Endothelial cell of umbilical vein (primary cell): ENCODE data around the gene NCMAP. TPM values are rescaled to one million over a fixed set of nuclear protein-coding genes. Genes with fewer than 3 reads are reported as not detected.

Source experiments
- BruUV-seq: library from RNA; stranded (reverse); fragments of 400-500 nt; replicated peaks from 2 replicates; lab custom pipeline; 2021; lab: Mats Ljungman, UMichigan
- CTCF ChIA-PET: fragments of 300-600, 350-600 bp; sonication (Branson Sonifier 250); formaldehyde crosslinking; loops from one replicate; lab custom pipeline; 2021; ENCODE audit warnings: antibody characterized with exemption, inconsistent platforms; lab: Charles Lee
- POLR2A ChIA-PET: fragments of 300-600, 350-600 bp; sonication (Branson Sonifier 250); formaldehyde crosslinking; loops from one replicate; lab custom pipeline; 2021; ENCODE audit warnings: antibody characterized with exemption, inconsistent platforms; lab: Charles Lee
- DNase-seq: peaks from one replicate; pipeline ENCODE4 v3.0.0-alpha.2; 2011; ENCODE audit warnings: low read depth, low spot score
- FAIRE-seq: peaks from 2 replicates; lab custom pipeline; 2011; peaks lifted over from hg19 to GRCh38; lab: Jason Lieb, UNC
- H2AFZ ChIP-seq: 2 replicates; pipeline ENCODE4 v1.6.0; 2012; ENCODE audit warnings: low read depth, low read length, control low read depth, inconsistent platforms
- H3K27ac ChIP-seq: 2 replicates; pipeline ENCODE4 v1.5.1; 2011; ENCODE audit warnings: low read depth, mild to moderate bottlenecking, control low read depth, low read length, moderate library complexity; ENCODE audit not compliant: insufficient read depth
- H3K27me3 ChIP-seq, 2 experiments: 2 replicates each; pipeline versions ENCODE4 v1.6.0 to v1.6.1; 2011; ENCODE audit warnings: low read length in 2 of 2, mixed read lengths in 1 of 2; ENCODE audit not compliant: control insufficient read depth in 2 of 2, insufficient read depth in 2 of 2
- H3K36me3 ChIP-seq, 2 experiments: 2 replicates in 1 of 2; 3 replicates in 1 of 2; pipeline ENCODE4 v1.5.1; 2011; ENCODE audit warnings: low read length in 2 of 2, mild to moderate bottlenecking in 1 of 2, moderate library complexity in 1 of 2; ENCODE audit not compliant: control insufficient read depth in 2 of 2, insufficient read depth in 2 of 2; ENCODE audit errors: extremely low read depth in 1 of 2
- H3K4me1 ChIP-seq: 3 replicates; pipeline ENCODE4 v1.5.1; 2011; ENCODE audit warnings: mild to moderate bottlenecking, low read length; ENCODE audit not compliant: control insufficient read depth, insufficient read depth; ENCODE audit errors: extremely low read depth
- H3K4me2 ChIP-seq: 2 replicates; pipeline ENCODE4 v1.6.1; 2011; ENCODE audit warnings: low read length, control low read depth, mixed read lengths; ENCODE audit not compliant: insufficient read depth
- H3K4me3 ChIP-seq, 3 experiments: fragments of 200-600 bp in 1 of 3; sonication (generic), shearing (Covaris generic) in 1 of 3; replicated peaks in 1 of 3; 2 replicates each; pipeline ENCODE4 v1.5.1; 2011 to 2016; ENCODE audit warnings: control low read depth in 3 of 3, low read length in 3 of 3, mild to moderate bottlenecking in 2 of 3, inconsistent platforms in 1 of 3, low read depth in 1 of 3, moderate library complexity in 1 of 3; ENCODE audit not compliant: insufficient read depth in 1 of 3
- H3K79me2 ChIP-seq: 2 replicates; pipeline ENCODE4 v1.6.0; 2012; ENCODE audit warnings: low read length, inconsistent platforms; ENCODE audit not compliant: control insufficient read depth, insufficient read depth
- H3K9ac ChIP-seq: replicated peaks from 2 replicates; pipeline ENCODE3; 2011; ENCODE audit warnings: low read length, control low read depth; ENCODE audit not compliant: insufficient read depth; ENCODE audit errors: extremely low read depth
- H3K9me1 ChIP-seq: replicated peaks from 3 replicates; pipeline ENCODE4 v1.6.0; 2011; ENCODE audit warnings: mild to moderate bottlenecking, low read length; ENCODE audit not compliant: control insufficient read depth, insufficient read depth; ENCODE audit errors: extremely low read depth
- H3K9me3 ChIP-seq: replicated peaks from 2 replicates; pipeline ENCODE4 v1.5.1; 2012; ENCODE audit warnings: low read length, inconsistent platforms; ENCODE audit not compliant: control insufficient read depth, insufficient read depth
- H4K20me1 ChIP-seq: replicated peaks from 2 replicates; pipeline ENCODE3; 2011; ENCODE audit warnings: mild to moderate bottlenecking, low read length; ENCODE audit not compliant: control insufficient read depth, insufficient read depth; ENCODE audit errors: extremely low read depth
- EZH2 ChIP-seq: IDR thresholded peaks from 2 replicates; pipeline ENCODE4 v1.6.1; 2012; ENCODE audit warnings: borderline replicate concordance, low read depth, mild to moderate bottlenecking, moderate library complexity, low read length, inconsistent platforms; ENCODE audit not compliant: severe bottlenecking
- FOS ChIP-seq: IDR thresholded peaks from 2 replicates; pipeline ENCODE4 v1.6.1; 2011; ENCODE audit warnings: mild to moderate bottlenecking, low read length, moderate library complexity, borderline replicate concordance; ENCODE audit not compliant: insufficient read depth
- GATA2 ChIP-seq: IDR thresholded peaks from 2 replicates; pipeline ENCODE4 v1.7.0; 2011; ENCODE audit warnings: low read depth, mild to moderate bottlenecking, moderate library complexity, mixed read lengths, low read length; ENCODE audit not compliant: insufficient read length, insufficient read depth
- JUN ChIP-seq: IDR thresholded peaks from 2 replicates; pipeline ENCODE4 v1.6.1; 2011; ENCODE audit warnings: borderline replicate concordance, low read depth; ENCODE audit not compliant: insufficient read length, insufficient read depth
- MYC ChIP-seq: IDR thresholded peaks from one replicate; pipeline ENCODE4 v1.6.1; 2011; ENCODE audit warnings: mild to moderate bottlenecking, low read depth, low read length
- POLR2A ChIP-seq: IDR thresholded peaks from 2 replicates; pipeline ENCODE4 v1.6.1; 2012; ENCODE audit warnings: low read depth, mild to moderate bottlenecking, control low read depth, low read length
- POLR2AphosphoS5 ChIP-seq: IDR thresholded peaks from 2 replicates; pipeline ENCODE4 v1.6.1; 2012; ENCODE audit warnings: low read depth, mild to moderate bottlenecking, control low read depth, low read length, moderate library complexity; ENCODE audit not compliant: insufficient read depth
- dilution Hi-C: fragments of 300-500 bp; cut with MboI; formaldehyde crosslinking; loops from one replicate; pipeline ENCODE4 v1.15.0; 2019; ENCODE audit warnings: low sequenced_read_pairs; ENCODE audit not compliant: extremely low pct_ligation_motif_present
- intact Hi-C: fragments of 100-400 bp; cut with micrococcal nuclease; formaldehyde crosslinking; loops from one replicate; pipeline ENCODE4 v1.10.0; 2022
- polyA plus RNA-seq, 4 experiments: library from polyadenylated mRNA; depleted of rRNA in 3 of 4; stranded (reverse) in 3 of 4; unstranded in 1 of 4; fragments of >200 nt; gene quantifications; 2 replicates each; pipeline versions ENCODE4 v1.2.1 to v1.2.3, GENCODE V29; 2011 to 2012; ENCODE audit warnings: missing spikeins in 1 of 4
- total RNA-seq: library from RNA; stranded (reverse); gene quantifications from 2 replicates; pipeline ENCODE4 v1.2.3, GENCODE V29; 2021
- TF ChIP-seq, protein P1 (sequence below), 2 donors: IDR thresholded peaks; 1 replicate in 1 of 2; 2 replicates in 1 of 2; pipeline ENCODE4 v1.5.1; 2011; ENCODE audit warnings: low read length in 2 of 2, mild to moderate bottlenecking in 2 of 2, moderate library complexity in 2 of 2, control low read depth in 1 of 2, inconsistent platforms in 1 of 2, low read depth in 1 of 2; ENCODE audit not compliant: insufficient read depth in 1 of 2; ENCODE audit errors: extremely low read depth in 1 of 2
- TF ChIP-seq, protein P2 (sequence below): IDR thresholded peaks from 2 replicates; pipeline ENCODE4 v1.6.1; 2011; ENCODE audit not compliant: insufficient read depth, insufficient read length

The NCMAP gene
- total and polyA plus RNA-seq, 2 donors (not counting 3 experiments of a cell fraction or from before 2014, with no cell fraction given): not detected

DNA sequence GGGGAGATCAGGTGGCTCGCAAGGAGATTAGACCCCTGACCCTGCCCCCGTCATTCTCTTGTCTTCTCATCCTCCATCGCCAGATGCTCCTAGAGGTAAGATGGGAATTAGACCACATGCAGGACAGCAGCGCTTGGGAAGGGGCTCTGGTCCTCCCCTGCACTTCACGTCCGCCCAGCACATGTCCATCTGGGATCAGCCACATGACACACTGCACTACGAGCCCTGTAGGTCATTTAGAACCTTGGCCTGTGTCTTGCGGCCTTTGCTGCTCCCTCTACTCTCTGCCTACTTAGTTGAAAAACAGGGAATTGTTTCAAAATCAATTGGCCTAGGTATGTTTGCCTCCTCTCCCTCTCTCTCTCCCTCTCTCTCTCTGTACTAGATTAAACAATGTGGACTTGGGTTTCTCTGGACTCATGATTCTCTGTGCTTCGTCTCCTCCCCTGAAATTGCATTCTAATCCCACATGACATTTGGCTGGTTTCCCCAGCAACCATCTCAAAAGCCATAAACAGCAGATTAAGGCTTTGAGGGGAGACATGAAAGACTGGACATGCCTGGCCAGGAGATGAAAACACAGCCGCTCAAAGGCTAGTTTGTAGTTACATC lies 3.8 kb upstream of the NCMAP start:
- dilution Hi-C loops (no loop called here), intact Hi-C loops (no loop called here)
- H3K4me1 ChIP-seq: no peaks in the 10 kb centered on the region
- H3K4me2 ChIP-seq: no peak overlapping the region
- no TSS peak for BruUV-seq
- H3K27me3 ChIP-seq: peaks cover 32 to 38% of the 10 kb centered on the region in 2 experiments
- H3K9me3 ChIP-seq: no peaks in the 10 kb centered on the region
- no peak overlapping the region for H3K27ac ChIP-seq
- no peaks in the 10 kb centered on the region for H3K36me3 ChIP-seq
- no peaks in the 10 kb centered on the region for H4K20me1 ChIP-seq
- CTCF ChIA-PET: no interaction called here
- DNase-seq: no peak
- H3K9me1 ChIP-seq: no peaks in the 10 kb centered on the region
- no peaks in the 10 kb centered on the region for H3K79me2 ChIP-seq
- no peak overlapping the region for H3K9ac ChIP-seq
- no peak for FAIRE-seq
- no peak overlapping the region for H2AFZ ChIP-seq
- no peak overlapping the region for H3K4me3 ChIP-seq
- TF ChIP-seq EZH2 (no peak), JUN (no peak), MYC (no peak), GATA2 (no peak), POLR2A (no peak), POLR2AphosphoS5 (no peak), FOS (no peak)
- TF ChIP-seq, protein P1, sequence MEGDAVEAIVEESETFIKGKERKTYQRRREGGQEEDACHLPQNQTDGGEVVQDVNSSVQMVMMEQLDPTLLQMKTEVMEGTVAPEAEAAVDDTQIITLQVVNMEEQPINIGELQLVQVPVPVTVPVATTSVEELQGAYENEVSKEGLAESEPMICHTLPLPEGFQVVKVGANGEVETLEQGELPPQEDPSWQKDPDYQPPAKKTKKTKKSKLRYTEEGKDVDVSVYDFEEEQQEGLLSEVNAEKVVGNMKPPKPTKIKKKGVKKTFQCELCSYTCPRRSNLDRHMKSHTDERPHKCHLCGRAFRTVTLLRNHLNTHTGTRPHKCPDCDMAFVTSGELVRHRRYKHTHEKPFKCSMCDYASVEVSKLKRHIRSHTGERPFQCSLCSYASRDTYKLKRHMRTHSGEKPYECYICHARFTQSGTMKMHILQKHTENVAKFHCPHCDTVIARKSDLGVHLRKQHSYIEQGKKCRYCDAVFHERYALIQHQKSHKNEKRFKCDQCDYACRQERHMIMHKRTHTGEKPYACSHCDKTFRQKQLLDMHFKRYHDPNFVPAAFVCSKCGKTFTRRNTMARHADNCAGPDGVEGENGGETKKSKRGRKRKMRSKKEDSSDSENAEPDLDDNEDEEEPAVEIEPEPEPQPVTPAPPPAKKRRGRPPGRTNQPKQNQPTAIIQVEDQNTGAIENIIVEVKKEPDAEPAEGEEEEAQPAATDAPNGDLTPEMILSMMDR (IDR thresholded peaks at IDR 0.05; ENCODE audit: extremely low read depth in 1 of 2, insufficient read depth in 1 of 2, low read depth in 1 of 2, low read length in 2 of 2): no peak
- TF ChIP-seq, protein P2, sequence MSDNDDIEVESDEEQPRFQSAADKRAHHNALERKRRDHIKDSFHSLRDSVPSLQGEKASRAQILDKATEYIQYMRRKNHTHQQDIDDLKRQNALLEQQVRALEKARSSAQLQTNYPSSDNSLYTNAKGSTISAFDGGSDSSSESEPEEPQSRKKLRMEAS: no peak
- POLR2A ChIA-PET: no interaction called here
